Activated gamma-delta T cell treated with Interleukin-2 at 50 U/mL for 16 hours (primary cell): Measurements from ENCODE around the gene RGS19.

Experiments
- DNase-seq: peaks from one replicate; pipeline ENCODE4 v3.0.0-alpha.2; 2020

Gene RGS19

DNA sequence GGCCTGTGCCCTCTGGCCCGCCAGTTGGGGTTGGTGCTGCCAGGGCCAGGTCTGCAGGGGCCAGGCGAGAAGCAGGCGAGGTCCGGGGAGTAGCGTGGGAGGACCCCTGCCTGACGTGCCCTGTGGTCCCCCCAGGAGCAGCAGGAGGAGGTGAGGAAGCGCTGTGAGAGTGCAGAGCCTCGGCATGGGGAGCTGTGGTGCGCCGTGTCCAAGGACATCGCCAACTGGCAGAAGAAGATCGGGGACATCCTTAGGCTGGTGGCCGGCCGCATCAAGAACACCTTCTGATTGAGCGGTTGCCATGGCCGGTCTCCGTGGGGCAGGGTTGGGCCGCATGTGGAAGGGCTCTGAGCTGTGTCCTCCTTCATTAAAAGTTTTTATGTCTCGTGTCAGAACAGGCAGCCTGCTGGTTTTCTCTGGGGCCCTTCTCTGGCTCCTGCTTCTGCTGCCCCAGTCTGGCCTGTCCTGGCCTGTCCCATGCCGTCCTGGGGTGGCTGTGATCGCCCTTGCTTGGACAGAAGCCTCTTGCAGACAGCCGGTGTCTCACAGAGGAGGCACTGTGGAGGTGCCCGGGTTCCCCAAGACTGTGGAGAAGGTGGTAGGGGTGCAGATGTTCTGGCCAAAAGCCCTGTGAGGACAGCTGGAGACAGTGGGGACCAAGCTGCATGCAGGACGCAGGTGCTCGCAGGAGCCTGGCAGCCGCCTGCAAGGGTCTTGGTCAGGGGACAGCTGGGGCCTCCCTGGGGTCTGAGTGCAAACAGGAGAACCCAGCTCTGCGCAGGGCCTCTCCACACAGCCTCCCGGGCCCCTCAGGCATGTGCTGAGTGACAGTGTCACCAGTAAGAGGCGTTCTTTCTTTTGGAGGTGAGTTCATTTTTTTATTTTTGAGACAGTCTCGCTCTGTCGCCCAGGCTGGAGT lies 46.4 kb downstream of the RGS19 start:
- DNase-seq = no peak

DNA sequence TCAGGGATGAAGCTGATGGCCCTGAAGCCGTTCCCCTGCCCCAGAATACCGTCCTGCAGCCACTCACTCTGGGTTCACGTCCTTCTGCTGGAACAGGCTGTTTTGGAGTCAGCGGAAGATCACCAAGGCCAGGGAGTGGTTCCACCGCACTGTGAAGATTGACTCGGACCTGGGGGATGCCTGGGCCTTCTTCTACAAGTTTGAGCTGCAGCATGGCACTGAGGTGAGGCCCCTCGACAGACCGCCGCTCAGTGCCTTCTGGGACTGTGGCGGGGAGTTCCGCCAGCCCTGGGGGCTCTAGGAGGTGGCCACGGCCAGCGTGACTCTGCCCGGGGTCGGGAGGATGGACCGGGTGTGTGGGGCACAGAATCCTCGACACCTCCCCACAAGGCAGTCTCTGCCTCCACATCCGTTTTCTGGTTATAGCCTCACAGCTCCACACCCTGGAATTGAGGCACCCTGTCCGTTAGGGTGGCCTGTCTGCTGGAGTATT lies 47.5 kb downstream of the RGS19 start:
- no peak for DNase-seq

DNA sequence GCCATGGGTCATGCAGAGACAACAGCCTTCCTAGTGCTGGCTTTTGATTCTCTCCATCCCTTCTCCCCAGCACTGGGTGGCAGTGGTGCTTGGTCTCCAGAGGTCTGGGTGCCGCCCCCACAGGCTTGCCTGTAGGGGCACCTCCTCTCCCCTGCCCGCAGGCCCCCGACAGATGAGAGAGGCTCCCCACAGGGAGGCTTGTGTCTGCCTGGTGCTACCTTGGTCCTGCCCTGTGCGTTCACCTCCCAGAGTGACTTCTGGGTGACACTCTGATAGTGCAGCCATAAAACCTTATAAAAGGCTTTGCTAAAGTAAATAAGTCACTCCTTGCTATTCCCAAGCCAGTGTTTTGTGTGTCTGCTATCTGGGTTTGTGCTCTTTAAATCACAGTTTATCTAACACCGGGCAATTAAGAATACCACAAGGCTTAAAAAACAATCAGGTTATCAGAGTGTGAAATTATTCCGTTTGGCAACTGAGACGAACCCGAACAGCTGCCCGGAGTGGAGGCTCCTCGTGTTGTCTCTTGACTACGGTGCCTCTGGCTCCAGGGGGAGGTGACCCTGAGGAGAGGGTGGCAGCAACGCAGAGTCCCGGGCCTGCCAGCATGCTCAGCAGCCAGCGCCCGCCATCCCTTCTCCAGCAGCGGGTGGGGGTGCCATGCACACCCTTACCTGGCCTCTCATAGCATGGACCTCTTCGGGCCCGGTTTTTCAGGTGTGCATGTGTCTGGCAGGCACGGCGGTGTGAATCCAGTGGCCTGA lies 48.8 kb downstream of the RGS19 start:
- no peak for DNase-seq

DNA sequence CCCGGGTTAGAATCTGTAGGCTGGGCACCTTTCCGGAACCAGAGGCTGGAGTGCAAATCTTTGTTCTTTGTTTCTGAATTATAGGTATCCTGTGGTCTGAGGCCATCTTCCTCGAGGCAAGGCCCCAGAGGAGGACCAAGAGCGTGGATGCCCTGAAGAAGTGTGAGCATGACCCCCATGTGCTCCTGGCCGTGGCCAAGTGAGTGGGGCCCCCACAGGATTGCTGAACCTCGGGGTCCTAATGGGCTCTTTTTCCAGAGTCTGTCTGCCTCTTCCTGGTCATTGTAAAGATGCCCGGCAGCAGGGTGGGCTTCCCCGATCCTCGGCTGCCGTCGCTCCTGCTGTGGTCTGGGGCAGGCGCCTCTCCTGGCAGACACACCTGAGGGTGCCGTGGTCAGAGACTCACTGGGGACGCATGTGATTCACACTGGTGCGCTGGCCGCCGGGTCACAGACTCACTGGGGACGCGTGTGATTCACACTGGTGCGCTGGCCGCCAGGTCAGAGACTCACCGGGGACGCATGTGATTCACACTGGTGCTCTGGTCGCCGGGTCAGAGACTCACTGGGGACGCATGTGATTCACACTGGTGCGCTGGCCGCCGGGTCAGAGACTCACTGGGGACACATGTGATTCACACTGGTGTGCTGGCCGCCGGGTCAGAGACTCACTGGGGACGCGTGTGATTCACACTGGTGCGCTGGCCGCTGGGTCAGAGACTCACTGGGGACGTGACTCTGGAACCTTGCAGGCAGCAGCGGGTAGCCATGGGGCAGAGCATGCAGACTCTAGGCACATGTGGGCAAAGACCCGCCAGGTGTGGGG lies 49.8 kb downstream of the RGS19 start:
- DNase-seq = no peak

DNA sequence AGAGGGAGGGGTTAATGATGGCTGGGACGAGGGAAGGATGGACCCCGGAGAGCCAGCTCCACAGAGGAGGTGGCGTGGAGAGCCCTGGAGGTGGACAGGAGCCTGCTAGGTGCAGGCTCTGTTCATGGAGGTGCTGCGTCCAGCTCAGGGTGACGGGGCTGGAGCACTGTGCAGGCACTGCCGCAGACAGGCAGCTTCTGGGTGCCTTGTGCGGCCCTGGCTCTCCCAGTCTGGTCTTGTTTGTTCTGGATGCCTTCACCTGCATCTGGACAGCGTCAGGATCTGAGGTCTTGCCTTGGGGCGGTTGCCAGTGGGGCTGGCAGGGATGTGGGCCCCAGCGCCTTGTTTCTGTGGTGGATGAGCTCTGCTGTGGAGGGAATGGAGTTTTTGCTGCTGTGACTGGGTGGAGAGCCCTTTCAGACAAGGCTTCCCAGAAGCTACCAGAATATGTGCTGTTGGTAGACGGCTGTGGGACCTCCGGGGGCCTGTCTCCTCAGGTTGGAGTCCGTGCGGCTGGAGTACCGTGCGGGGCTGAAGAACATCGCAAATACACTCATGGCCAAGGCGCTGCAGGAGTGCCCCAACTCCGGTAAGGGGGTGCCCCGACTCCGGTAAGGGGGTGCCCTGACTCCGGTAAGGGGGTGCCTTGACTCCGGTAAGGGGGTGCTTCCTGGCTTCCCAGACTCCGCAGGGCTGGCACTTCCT lies 51.2 kb downstream of the RGS19 start:
- no peak for DNase-seq

DNA sequence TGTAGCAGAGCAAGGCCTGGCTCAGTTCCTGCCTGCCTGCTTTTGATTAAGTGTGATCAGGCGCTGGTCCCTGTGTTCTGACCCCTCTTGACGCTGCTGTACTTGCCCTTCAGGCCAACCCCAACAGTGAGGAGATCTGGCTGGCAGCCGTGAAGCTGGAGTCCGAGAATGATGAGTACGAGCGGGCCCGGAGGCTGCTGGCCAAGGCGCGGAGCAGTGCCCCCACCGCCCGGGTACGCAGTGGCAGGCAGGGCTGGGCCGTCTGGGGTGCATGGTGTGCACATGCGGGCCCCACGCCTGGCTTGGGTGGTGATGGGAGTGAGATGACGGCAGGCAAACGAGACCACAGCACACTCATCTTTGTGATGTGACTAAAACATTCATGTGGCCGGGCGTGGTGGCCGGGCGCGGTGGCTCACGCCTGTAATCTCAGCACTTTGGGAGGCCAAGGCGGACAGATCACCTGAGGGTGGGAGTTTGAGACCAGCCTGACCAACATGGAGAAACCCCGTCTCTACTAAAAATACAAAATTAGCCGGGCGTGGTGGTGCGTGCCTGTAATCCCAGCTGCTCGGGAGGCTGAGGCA lies 53.4 kb downstream of the RGS19 start:
- no peak for DNase-seq

DNA sequence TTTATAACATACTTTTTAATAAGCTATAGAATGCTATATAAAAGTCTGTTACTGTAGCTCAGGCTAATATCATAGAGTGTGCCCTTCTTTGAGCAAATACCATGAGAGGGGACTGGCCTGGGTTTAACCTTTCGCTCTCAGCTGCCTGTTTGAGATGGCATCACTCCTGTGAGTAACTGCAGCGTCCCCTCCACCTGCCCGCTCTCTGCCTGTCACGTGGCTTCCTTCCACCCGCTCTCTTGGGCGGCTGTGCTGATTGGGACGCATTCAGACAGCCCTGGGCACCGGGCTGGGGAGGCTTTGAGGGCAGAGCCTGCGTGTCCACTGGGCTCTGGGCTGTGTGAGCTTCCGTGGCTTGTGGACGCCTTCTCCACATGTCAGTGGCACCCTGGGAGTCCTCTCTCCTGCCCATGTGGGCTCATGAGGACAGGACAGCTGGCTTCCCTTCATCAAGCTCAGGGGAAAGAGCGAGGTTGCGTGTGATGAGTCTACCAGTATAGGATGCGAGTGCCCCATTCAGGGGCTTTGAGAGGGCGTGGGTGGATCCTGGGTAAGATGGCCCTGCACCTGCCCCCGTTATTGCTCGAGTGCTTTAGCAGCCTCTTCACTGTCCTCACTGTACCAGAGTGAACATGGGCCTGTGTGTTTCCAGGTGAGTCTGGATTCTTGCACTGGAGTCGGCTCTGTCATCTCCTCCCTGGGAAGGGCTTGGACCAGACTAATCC lies 54.1 kb downstream of the RGS19 start:
- no peak for DNase-seq

DNA sequence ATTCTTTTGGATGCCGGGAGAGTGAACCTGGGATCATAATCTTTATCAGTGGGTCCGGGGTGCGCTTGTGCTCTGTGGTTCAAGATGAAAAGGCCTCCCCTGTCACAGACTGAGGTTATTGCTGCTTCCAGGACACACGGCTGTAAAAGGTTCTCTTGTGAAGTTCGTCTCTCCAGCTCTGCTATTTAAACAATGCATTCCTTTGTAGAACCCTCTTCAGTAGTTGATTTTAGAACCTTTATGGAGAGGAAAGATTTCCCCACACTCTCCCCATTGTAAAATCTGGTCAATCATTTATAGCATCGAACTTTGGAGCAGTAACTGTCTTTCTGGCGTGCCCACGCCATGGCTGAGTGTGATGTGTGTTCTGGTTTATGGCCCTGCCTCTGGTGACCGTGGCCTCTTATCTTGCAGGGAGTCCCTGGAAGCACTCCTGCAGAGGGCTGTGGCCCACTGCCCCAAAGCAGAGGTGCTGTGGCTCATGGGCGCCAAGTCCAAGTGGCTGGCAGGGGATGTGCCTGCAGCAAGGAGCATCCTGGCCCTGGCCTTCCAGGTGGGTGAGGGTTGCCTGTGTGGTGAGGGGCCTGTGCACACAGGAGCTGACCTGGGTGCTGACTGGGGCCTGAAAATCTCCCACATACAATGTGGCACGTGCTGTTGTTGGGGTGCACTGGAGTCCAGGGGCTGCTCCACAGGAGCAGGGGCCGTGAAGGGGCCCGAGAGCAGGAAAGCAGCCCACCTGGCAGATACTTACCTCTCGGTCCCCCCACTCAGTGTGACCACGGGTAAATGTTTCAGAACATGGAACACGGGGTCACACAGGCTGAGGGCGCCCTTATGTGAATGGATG lies 55.0 kb downstream of the RGS19 start:
- no peak for DNase-seq

DNA sequence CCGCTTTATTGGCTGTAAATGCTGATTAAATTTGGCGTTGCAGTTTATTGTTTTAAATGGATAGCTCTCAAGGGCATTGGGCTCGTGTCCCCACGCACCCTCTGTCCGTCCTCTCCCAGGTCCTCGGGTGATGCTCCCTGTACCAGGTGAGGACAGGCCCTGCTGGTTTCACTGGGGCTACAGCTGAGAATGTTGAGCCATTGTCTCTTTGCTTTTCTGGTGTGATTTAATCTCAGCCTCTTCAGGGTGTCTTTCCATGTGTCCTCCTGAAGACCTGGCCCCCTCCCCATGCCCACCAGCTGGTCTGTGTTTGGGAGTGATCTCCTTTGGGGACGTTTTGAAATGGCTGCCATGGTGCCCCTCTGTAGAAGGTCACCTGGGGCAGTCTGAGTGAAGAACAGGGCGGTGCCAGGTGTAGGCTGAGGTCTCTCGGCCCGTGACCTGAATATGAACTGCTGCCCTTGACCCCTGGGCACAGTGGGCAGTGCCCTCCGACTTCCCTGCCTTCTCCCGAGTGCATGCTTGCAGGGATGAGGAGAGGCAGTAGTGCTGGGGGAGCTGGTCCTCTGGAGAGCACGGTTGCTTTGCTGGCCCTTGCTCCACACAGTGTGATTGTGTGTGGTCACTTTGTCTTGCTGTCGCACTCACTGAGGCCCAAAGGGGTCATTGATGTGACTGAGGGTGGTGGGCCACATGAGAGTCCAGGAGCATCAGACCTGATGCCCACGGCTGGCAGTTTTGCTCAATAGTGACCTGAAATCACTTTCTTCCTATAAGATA lies 55.8 kb downstream of the RGS19 start:
- DNase-seq = no peak
